Coronary artery (tissue), 2 donors: ENCODE measurements around the gene PRKAG3.
A peak's percentile ranks its signal among the peaks of the same experiment; 100 is the strongest.

Experiments
- DNase-seq: peaks from one replicate; pipeline ENCODE4 v3.0.0-alpha.2; 2017; ENCODE audit warnings: low spot score
- H3K27ac ChIP-seq, 2 donors: fragments of 200-600 bp; sonication (generic); one replicate each; pipeline ENCODE4 v1.5.1; 2016 to 2019
- H3K4me3 ChIP-seq: fragments of 200-600 bp; sonication (generic); 2 replicates; pipeline ENCODE4 v1.5.1; 2016; ENCODE audit warnings: mild to moderate bottlenecking, moderate library complexity
- CTCF ChIP-seq: fragments of 200-600 bp; sonication (generic); IDR thresholded peaks from one replicate; pipeline ENCODE4 v1.5.1; 2019; ENCODE audit warnings: antibody characterized with exemption

Gene PRKAG3

GRCh38 chr2:218831378-218831990 is at the start of gene PRKAG3:
PRKAG3 (minus strand) TSS chr2:218831803.
- TF ChIP-seq CTCF: no peak
- Histone ChIP-seq H3K4me3 (no peak within 1 kb of the TSS), H3K27ac (peak within 1 kb of the TSS; percentile 33 to 82)
- DNase-seq: no peak

DNA sequence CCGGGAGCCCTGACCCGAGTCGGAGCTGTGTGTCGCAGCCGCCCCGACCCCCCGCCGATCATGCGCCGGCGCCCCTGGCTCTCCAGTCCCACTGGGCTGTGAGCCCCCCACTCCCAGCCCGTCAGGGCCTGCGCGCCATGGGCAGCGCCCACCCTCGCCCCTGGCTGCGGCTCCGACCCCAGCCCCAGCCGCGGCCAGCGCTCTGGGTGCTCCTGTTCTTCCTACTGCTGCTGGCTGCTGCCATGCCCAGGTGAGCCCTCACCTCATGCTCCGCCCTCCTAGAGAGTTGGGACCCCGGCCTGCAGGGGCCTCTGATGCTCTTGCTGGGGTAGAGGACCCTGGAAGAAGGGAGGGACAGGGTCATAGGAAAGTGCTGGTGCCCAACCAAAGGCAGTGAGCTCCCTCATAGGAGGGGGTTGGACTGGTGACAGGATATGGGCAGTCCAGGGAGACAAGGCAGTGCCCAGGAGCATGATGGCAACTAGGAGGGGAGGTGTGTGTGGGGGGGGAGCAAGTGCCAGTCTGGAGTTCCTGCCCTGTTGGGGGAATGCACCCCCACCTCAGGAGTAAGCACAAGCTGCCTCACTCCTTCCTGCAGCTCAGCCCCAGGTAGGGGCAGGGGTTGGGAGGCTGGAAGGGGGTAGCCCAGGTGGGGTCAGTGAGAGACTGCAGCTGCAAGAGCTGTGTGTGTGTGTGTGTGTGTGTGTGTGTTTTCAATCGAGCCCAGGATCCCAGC is 49.4 kb upstream of the PRKAG3 start:
- Histone ChIP-seq H3K27ac (no peak overlapping the region), H3K4me3 (peak overlapping the region; percentile 64)
- no peak for TF ChIP-seq CTCF
- DNase-seq: no peak

GRCh38 chr2:218880102-218880858 is 48.7 kb upstream of the PRKAG3 start, which contains the start of gene WNT10A:
WNT10A (plus strand) TSS chr2:218880852; CDS start chr2:218880996, 144 bp downstream.
- Histone ChIP-seq H3K27ac (no peak within 1 kb of the TSS), H3K4me3 (peak within 1 kb of the TSS; percentile 64)
- DNase-seq: no peak
- no peak for TF ChIP-seq CTCF

DNA sequence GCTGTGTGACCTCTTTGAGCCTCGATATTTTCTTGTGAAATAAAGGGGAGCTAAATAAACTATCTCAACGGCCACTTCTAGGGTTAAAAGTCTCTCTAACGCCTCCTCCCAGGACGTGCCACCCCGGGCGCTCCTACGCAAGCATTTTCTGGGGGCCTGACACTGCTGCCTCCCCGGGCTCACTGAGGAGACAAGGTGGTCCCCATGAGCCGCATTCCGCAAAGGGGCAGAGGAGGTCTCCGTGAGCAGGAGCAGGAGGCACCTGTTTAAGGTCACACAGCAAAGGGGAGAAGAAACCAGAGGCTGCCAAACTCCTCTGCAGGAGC is 48.1 kb upstream of the PRKAG3 start:
- no peak for DNase-seq
- Histone ChIP-seq H3K4me3 (peak overlapping the region; percentile 64), H3K27ac (no peak overlapping the region)
- no peak for TF ChIP-seq CTCF

DNA sequence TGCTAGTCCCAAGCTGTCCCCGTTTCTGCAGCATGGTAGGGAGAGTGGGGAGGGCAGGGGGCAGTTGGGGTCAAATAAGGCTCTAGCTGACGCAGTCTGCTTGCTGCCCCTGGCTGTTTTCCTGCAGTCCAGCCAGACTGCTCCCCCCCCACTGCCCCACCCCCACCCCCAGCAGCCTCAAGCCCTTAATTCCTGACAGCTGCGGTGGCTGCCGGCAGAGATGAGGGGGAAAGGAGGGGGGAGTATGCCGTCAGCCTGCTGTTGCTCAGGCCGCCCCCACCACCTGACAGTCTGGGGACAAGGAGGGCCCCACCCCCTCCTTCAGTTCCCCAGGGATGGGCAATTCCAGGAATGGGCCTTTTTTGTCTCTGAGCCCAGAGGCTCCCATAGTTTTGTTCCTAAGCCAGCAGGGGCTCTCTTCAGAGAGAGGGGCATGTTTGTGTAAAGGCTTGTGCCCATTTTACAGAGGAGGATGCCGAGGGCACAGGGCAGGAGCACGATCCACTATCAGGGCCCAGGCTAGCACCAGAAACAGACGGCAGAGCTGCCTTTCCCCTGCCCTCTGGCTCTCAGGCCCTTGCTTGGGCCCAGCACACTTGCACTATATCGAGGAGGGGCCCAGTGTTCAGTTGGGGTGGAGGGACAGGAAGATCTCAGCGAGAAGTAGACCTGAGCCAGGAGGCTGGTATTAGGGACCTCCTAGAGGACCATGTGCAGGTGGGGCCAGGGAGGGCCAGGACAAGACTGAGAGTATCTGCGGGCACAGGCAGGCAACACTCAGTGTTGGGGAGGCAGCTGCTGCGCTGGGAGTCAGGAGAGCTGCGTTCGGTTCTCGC is 47.5 kb upstream of the PRKAG3 start:
- TF ChIP-seq CTCF: no peak
- no peak overlapping the region for H3K27ac ChIP-seq
- no peak for DNase-seq

GRCh38 chr2:218878486-218878885 is 46.9 kb upstream of the PRKAG3 start:
- TF ChIP-seq CTCF: no peak
- Histone ChIP-seq H3K27ac (no peak overlapping the region), H3K4me3 (no peak overlapping the region)

More for the DNA sequence above, 47.5 kb upstream of the PRKAG3 start:
- no peak overlapping the region for H3K4me3 ChIP-seq

More at GRCh38 chr2:218878486-218878885, 46.9 kb upstream of the PRKAG3 start:
- DNase-seq: no peak
